A172 (cell line): Measurements from ENCODE around the gene WFDC10A. TPM values are rescaled to one million over a fixed set of nuclear protein-coding genes. Genes with fewer than 3 reads are reported as not detected.
A peak's percentile ranks its signal among the peaks of the same experiment; 100 is the strongest.
"Not testable (repeated sequence)": the region's sequence is repeated elsewhere in the genome, so short reads cannot be mapped to it uniquely, and the experiment has no call there.

ENCODE experiments used
- DNase-seq: peaks from one replicate; pipeline ENCODE4 v3.0.0-alpha.2; 2015; ENCODE audit warnings: low spot score
- total RNA-seq: library from RNA; depleted of rRNA; stranded (reverse); fragments of >200 nt; shearing (Covaris generic); gene quantifications from 2 replicates; pipeline ENCODE4 v1.2.3, GENCODE V29; 2014; rRNA removed

The WFDC10A gene
- total RNA-seq, result not detected in 2 replicates

GRCh38 chr20:45629496-45630100 is at the start of gene WFDC10A:
Gene WFDC10A (plus strand): TSS chr20:45629739. CDS start chr20:45629814, 75 bp downstream.
- peak; percentile 73 for DNase-seq

- no peak for DNase-seq
Observed at GRCh38 chr20:45581702-45582101, 47.8 kb upstream of the WFDC10A start.

GRCh38 chr20:45583502-45583901 is 46.0 kb upstream of the WFDC10A start:
- no peak for DNase-seq

- DNase-seq, result not testable (repeated sequence)
Observed at GRCh38 chr20:45584294-45584693, 45.2 kb upstream of the WFDC10A start.

- not testable (repeated sequence) for DNase-seq
Observed at GRCh38 chr20:45585986-45586385, 43.6 kb upstream of the WFDC10A start.

GRCh38 chr20:45588800-45589199 is 40.7 kb upstream of the WFDC10A start:
- DNase-seq, result no peak

GRCh38 chr20:45589725-45590124 is 39.8 kb upstream of the WFDC10A start:
- no peak for DNase-seq

GRCh38 chr20:45592574-45593189 is 36.9 kb upstream of the WFDC10A start:
- peak; percentile 64 for DNase-seq

GRCh38 chr20:45593498-45593897 is 36.0 kb upstream of the WFDC10A start:
- no peak for DNase-seq

GRCh38 chr20:45595235-45595634 is 34.3 kb upstream of the WFDC10A start:
- no peak for DNase-seq

- no peak for DNase-seq
Observed at GRCh38 chr20:45607810-45608209, 21.7 kb upstream of the WFDC10A start.

GRCh38 chr20:45611054-45611453 is 18.5 kb upstream of the WFDC10A start:
- DNase-seq, result peak; percentile 33

GRCh38 chr20:45612314-45612713 is 17.2 kb upstream of the WFDC10A start:
- no peak for DNase-seq

- DNase-seq, result no peak
Observed at GRCh38 chr20:45617591-45617990, 11.9 kb upstream of the WFDC10A start.

- no peak for DNase-seq
Observed at GRCh38 chr20:45621593-45621992, 7.9 kb upstream of the WFDC10A start.

GRCh38 chr20:45626540-45626939 is 3.0 kb upstream of the WFDC10A start:
- DNase-seq, result no peak

- DNase-seq, result no peak
Observed at GRCh38 chr20:45630371-45630770, 832 bp downstream of the WFDC10A start.

- no peak for DNase-seq
Observed at GRCh38 chr20:45631184-45631583, 1.6 kb downstream of the WFDC10A start, which contains the start of gene WFDC9. Gene WFDC9 (minus strand): TSS chr20:45631284. CDS start chr20:45610181, 21,103 bp downstream.

- DNase-seq, result no peak
Observed at GRCh38 chr20:45636513-45636912, 7.0 kb downstream of the WFDC10A start.

GRCh38 chr20:45639687-45640086 is 10.1 kb downstream of the WFDC10A start:
- no peak for DNase-seq

GRCh38 chr20:45641076-45641475 is 11.5 kb downstream of the WFDC10A start:
- not testable (repeated sequence) for DNase-seq

- not testable (repeated sequence) for DNase-seq
Observed at GRCh38 chr20:45645869-45646268, 16.3 kb downstream of the WFDC10A start.

GRCh38 chr20:45646875-45647274 is 17.3 kb downstream of the WFDC10A start:
- no peak for DNase-seq
